NCI-H2081 treated with DMSO at 0.1 percent for 48 hours (cell line): ENCODE measurements around the gene MAPK6.
"Not testable (repeated sequence)": the region's sequence is repeated elsewhere in the genome, so short reads cannot be mapped to it uniquely, and the experiment has no call there.

Source experiments
- DNase-seq: peaks from one replicate; lab custom pipeline; 2025; lab: John Stamatoyannopoulos, UW

Gene MAPK6

DNA sequence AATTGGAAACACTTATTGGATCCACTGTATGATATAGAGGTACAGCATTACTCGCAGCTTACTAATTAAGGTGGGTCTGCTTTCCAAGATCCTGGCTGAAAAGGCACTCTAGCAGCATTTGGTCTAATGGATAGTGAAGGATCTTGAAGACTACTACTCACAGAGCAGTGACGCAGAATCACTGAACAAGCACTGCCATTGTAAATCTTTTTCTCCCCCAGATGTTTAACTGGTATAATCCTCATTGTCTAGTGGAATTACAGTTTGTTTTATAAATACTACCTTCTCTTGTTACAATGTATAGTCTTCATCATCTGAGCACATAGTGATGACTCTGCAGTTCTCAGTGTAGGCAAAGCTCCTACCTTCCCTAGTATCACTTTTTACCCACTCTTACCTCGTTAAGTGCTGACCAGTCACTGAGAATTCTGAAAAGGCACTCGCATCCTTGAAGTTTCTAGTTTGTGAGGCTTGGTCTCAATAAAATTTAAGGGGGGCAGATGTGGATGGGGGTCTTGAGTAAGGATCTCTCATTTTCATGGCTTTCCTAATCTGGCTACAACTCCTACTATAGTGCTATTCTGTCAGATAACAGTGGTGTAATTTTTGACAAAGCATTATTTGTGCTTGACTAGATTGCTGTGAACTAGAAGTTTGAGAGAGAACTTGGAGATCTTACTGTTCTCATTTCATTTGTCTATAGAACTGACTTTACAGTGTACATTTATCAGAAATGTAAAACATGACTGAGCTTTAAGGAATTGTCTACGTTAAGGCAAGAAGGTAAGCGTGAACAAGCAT lies 23.2 kb downstream of the MAPK6 start:
- DNase-seq: no peak

DNA sequence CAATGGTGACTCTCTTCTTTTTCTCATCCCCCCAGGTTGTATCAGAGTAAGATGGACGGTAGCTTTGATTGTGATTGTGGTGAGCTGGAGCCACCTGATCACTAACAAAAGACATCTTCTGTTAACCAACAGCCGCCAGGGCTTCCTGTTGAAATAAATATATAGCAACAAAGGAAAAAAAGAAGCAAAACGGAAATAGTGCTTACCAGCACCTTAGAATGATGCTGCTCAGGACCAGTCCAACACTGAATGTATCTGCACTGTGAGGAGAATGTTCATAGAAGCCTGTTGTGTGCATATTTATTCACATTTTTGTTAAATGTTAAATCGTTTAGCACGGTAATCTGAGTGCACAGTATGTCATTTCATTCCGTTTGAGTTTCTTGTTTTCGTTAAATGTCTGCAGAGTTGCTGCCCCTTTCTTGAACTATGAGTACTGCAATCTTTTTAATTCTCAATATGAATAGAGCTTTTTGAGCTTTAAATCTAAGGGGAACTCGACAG lies 26.8 kb downstream of the MAPK6 start:
- DNase-seq: not testable (repeated sequence)

DNA sequence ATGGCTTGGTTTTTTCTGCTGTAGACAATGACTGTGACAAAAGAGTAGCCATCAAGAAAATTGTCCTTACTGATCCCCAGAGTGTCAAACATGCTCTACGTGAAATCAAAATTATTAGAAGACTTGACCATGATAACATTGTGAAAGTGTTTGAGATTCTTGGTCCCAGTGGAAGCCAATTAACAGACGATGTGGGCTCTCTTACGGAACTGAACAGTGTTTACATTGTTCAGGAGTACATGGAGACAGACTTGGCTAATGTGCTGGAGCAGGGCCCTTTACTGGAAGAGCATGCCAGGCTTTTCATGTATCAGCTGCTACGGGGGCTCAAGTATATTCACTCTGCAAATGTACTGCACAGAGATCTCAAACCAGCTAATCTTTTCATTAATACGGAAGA lies 27.5 kb downstream of the MAPK6 start:
- DNase-seq: not testable (repeated sequence)

DNA sequence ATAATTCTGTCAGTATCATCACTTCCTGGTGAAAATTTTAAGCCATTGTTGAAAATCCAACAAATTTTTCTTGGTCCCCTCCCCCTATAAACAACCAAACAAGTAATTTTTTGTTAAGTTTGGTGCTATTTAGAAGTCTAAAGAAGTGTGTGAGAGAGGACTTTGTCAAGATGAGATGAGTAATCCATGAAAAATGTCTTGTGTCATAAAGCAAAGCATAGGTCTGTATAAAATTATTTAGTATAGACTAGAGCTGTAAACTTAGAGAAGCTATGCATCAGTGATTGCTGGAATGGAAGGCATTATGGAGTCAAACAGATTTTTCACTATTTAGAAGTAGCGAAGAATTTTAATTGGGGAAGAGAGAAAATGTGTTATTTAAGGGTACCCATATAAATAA lies 31.4 kb downstream of the MAPK6 start:
- DNase-seq: no peak

DNA sequence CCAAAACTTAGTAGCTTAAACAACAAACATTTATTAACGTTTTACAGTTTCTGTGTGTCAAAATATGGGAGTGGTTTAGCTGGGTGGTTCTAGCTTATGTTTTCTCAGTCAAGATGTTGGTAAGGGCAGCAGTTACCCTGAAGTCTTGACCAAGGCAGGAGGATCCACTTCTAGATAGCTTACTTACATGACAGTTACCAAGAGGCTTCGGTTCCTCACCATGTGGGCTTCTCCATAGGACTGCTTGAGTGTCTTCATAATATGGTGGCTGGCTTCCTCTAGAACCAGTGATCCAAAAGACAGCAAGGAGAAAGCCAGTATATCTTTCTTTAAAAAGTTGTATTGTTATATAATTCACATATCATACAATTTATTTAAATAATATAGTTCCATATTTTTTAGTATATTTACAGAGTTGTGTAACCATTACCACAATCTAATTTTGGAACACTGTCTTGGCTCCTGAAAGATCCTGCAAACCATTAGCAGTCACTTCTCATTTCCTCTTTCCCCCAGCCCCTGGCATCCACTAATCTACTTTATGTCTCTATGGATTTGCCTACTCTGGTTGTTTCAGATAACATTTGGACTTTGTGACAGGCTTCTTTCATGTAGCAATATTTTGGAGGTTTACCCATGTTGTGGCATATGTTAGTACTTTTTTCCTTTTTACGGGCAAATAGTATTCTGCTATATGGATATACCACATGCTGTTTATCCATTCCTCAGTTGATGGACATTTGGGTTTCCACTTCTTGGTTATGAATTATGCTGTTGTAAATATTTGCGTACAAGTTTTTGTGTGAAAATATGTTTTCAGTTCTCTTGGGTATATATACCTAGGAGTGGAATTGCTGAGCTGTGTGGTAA lies 33.3 kb downstream of the MAPK6 start:
- DNase-seq: no peak

DNA sequence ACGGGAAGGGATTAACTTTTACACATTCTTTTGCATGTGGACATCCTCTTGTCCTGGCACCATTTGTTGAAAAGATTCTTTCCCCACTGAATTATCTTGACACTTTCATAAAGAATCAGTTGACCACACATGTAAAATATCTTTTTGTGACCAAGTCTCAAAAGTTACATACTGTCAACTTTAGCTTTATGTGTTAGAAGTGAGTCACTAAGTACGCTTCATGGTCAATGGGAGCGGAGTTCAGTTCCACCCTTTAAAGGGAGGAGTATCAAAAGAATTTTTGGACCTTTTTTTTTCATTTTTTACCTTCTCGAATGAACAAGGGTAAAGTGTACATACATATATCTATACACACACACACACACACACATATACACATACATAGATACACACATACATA lies 35.4 kb downstream of the MAPK6 start:
- DNase-seq: no peak

DNA sequence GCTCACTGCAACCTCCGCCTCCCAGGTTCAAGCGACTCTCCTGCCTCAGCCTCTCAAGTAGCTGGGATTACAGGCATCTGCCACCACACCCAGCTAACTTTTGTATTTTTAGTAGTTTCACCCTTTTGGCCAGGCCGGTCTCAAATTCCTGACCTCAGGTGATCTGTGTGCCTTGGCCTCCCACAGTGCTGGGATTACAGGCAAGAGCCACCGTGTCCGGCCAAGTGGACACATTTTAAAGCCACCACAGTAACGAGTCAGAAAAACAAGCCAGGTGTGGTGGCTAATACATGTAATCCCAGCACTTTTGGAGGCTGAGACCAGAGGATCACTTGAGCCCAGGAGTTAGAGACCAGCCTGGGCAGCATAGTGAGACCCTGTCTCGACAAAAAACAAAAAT lies 35.8 kb downstream of the MAPK6 start:
- DNase-seq: not testable (repeated sequence)

DNA sequence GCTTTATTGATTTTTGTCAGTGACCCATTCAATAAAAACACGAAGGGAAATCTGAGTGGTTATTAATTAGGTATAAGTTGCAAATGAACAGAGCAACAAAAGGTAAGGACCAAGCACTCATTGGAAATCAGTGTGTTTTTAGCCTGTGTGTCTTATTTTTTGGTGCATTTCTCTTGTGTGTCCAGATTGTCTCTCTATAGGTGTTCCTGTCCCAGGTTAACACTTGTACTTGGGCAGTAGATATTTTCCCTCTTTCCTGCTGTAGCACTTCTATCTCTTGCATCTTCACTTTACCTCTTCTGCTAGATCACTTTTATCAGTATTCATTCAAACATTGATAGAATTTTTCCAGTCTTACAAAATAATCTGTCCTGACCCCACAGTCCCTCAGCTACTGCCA lies 37.0 kb downstream of the MAPK6 start:
- no peak for DNase-seq

DNA sequence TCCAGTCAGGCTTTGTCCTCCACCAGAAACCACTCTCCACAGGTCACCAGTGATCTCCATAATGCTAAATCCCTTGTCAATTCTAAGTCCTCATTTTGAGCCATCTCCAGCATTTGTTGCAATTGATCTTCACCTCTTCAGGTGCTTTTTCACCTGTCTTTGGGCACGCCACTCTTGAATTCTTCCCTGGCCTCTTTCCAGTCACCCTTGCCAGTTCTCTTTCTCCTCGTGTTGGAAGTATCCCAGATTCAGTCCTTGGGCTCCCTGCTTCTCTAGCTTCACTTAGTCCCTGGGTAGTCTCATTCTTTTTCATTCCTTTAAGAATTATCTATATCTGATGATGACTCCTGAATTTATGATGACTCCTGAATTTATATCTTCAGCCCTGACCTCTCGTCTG lies 37.5 kb downstream of the MAPK6 start:
- DNase-seq: no peak

DNA sequence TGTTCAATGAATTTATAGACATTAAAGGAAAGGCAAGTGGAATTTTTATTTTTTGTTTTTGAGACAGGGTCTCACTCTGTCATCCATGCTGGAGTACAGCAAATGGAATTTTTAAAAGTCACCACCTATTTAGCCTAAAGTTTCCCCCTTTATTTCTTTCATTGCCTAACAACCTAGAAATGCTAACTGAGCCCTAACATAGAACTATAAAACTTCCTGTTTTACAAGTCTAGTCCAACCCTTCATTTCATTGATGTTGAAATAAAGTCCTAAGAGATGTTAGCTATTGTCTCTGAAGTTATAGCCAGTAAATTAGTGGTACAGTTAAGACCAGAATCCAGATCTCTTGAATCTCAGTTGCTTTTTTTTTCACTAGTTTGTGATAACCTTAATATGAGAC lies 39.0 kb downstream of the MAPK6 start:
- no peak for DNase-seq

DNA sequence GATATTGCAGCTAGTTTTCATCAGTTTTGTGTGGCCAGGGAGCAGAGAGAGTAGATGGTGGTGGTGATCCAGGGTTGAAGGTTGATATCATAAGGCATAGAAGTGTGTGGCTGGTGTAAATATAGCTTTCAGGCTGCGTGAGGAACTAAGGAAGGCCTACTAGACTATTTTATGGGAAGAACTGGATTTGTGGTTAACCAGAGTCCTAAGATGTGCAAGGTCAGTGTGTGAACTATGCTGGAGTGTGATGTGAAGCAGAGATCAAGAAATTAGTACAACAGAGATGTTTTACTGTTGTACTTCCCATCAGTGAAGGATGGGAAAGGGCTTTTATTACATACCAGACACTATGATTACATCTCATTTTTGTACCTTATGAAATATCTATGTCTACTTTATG lies 41.5 kb downstream of the MAPK6 start:
- DNase-seq: no peak

DNA sequence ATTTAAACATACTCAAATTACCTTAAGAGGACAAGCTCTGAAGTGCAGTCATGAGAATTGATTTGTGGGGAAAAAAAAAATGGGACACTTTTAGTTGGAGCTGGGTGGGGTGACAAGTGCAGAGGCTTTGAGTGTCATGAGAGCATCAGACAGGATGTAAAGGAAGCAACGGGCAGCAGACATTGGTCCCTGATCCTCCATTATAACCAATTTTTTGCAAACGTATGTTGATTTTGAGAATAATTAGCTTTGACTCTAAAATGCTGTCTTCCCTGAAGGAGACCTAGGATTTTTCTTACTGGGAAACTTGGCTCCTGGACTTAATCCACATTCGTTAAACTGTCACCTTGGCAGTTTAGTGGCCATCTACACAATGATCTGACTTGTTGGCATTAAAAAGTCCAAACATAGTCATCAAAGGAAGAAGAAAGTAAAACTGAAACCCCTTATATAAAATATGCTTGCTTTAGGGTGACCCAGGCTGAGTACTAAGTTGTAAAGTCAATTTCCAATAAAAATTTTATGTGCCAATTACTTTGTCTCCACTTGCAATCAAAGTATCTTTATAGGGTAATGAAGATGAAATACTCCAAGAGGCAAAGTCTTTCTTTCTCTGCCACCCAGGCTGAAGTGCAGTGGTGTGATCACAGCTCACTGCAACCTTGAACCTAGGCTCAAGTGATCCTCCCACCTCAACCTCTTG lies 48.0 kb downstream of the MAPK6 start:
- no peak for DNase-seq

DNA sequence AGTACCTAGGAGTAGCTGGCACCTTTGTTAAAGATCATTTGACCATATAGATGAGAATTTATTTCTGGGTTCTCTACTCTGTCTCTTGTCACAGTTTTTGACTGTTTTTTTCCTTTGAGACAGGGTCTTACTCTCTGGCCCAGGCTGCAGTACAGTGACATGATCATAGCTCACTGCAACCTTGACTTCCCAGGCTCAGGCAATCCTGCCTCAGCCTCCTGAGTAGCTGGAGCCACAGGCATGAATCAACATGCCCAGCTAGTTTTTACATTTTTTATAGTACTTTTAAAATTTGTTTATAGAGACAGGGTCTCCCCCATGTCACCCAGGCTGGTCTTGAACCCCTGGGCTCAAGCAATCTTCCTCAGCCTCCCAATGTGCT lies 48.5 kb downstream of the MAPK6 start:
- no peak for DNase-seq

DNA sequence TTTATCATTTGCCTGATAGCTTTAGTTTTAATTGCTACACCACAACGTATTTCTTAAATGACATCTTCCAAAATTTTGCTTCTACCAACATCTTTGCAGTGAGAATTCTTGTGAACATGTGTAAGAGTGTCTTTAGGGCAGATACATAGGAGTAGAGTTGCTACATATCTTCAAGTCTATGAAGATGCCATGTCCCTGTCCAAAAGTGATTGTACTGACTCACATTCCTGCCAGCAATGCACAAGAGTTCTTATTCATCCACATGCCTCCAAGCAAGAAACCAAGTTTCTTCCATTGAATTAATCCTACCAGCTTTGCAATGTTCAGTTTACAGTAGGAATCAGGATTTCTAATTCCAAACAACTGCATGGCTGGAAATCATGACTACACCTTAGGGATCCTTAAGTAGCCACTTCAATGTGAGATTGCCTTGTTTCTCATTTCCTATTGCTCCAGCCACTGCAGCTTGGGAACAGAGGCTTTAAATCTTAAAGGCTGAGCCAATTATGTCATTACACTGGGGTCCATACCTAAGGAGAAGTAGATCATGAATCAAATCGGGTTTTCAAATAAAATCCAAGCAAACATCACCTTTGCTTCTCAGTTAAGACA lies 49.1 kb downstream of the MAPK6 start:
- DNase-seq: no peak

DNA sequence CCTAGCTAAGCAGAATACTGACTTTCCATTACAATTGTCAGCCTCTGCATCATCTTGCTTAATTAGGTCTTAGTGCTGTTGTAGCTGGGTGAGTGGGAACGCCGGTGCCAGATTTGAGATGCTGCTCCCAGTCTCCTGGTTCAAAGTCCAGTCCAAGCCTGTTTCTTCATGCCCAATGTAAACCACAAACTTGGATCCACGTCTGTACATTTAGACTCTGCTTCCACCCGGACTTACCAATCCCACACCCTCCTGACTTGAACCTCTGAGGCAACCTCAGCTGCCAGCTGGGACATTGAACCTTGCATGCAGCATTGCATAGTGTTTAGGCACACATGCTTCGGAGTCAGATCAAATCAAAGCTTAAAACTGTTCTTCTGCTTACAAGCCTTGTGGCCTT lies 50.5 kb downstream of the MAPK6 start:
- DNase-seq: no peak

DNA sequence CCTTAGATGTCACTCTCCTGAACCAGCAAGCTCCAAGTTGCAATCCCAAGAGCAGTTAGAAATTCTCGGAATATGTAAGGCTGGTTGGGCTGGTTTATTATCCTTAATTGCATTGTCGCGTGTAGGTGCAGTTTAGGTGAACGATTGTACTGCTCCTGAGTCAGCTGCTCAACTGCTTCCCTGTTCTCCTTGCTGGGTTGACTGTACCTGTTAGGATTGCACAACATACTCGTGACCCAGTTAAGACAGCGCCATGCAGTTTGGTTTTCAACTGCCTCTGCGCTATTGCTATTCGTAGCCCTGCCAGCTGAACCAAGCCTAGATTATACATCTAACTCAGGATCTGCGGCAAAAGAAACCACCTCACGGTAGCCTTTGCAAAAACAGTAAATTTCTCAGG lies 52.6 kb downstream of the MAPK6 start:
- no peak for DNase-seq

DNA sequence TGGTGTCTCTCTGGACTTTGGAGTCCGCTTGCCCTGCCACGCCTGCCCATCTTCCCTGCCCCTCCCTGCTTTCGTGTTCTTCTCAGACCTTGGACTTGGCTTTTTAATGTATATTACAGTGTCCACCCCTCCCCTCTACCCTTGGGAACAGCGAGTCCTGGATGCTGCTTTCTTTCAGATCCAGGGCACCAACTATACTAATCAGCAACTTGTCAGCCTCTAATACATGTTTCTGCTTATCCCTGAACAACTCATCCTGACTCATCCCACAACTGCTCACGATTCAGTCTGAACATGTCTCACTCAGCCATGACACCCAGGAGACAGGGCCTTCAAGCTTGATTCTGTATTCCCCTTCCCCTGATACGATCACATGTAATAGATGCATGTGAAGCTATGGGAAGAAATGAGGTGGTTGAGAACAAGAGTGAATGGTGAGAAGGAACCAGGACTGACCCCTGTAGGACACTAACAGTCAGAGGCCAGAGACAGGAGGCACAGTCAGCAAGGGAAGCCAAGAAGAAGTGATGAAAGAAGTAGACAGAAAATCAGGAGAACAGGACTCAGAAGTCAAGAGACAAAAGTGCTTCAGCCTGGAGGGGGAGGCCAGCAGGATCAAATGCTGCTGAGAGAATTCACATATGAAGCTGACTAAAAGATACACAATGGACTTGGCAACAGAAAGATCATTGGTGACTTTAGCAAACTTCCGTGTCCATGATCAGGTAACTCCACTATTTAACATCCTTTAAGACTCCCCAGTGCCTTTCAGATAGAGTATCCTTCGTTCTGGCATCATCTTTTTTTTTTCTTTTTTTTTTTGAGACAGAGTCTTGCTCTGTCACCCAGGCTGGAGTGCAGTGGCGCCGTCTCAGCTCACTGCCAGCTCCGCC lies 58.1 kb downstream of the MAPK6 start:
- no peak for DNase-seq

DNA sequence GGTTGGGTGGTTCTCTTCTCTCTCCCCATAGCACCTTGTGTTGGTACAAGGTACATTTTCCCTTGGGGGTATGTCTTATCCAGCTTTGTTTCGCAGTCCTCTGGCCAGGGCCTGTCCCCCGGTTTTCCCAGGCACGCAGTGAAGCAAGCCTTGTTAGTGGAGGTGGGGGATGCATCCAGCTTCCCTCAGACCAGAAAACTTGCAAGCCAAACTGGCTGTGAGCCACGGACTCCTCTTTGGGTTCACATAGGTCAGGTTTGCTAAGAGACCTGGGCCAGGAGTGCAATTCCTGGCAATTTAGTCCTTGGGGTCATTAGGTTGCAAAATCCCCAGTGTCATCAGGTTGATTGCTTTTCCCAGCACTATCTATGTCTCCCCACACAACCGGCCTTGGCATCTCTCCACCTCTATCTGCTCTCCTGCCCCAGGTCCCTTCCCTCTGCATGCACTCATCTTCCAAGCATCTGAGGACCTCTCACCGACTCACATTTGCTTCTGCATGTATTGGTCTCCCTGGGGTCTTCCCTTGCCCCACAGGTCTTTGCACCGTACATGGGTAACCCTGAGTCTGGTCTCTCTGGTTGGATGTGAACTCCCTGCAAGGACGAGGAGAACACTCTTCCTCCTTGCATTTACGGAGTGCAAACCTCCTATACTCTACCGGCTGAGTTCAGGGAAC lies 59.3 kb downstream of the MAPK6 start:
- no peak for DNase-seq

DNA sequence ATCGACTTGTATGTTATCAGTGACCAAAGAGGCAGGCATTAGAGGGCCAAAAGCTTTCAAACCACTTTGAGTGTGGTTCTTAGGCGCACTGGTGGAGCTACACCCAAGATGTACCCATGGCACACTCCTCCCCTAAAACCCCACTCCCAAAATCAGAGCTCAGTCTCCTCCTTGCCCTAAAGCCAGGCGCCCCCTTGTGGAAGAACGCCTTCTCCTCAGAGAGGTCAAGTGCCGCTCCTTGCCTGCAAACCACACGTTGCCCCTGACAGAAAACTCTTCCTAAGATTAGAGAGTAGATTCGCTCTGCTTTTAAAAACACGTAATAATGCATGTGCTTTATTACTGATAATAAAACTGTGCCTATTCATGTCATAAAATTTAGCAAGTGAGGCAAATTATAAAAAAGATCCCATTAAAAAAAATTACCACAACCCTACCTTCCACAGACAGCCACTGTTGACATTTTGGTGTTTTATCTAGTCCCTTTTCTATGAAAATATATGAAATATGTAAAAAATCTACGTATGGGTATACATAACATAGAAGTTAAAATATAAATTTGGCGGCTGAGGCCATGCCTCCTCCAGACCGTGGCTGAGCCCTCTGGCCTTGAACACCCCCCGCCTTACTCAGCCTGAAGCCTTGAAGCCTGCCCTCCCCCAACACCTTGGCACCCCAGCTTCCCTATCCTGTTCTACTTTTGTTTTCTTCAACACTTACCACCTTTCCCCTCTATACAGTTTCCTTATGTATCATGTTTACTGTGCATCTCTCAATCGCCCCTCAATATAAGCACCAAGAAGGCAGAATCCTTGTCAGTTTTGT lies 60.1 kb downstream of the MAPK6 start:
- no peak for DNase-seq

DNA sequence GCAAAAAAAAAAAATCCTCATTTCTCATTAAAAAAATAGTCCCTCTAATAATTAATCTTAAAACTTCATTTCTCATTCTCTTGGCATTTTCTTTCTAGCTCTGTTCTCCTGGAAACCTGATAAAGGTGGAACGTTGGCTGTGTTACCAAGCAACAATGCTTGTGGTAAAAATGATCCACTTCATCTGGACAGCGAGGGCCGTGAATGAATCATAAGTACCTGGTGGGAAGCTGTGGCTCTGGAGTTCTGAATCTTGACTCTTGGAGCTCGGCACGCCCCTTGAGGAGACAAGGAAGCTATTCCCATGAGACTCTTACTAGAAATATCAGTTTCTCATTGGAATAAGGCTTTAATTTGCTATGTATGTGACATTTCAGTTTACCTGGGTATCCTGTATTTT lies 61.0 kb downstream of the MAPK6 start:
- DNase-seq: no peak
